GM12878 (cell line): ENCODE results near the gene RCOR1. TPM values are rescaled to one million over a fixed set of nuclear protein-coding genes. Genes with fewer than 3 reads are reported as not detected.

Experiments
- ASH2L ChIP-seq: fragments of 300-600, 200-600 bp; sonication (generic); IDR thresholded peaks from 2 replicates; pipeline ENCODE4 v1.6.1; 2017; ENCODE audit warnings: low read depth, mild to moderate bottlenecking, borderline replicate concordance
- ATF3 ChIP-seq: IDR thresholded peaks from 2 replicates; pipeline ENCODE4 v1.6.1; 2011; ENCODE audit warnings: low read depth, mild to moderate bottlenecking, low read length, moderate library complexity, borderline replicate concordance; ENCODE audit errors: extremely low read depth
- ATF7 ChIP-seq: fragments of 450-650 bp; IDR thresholded peaks from 2 replicates; pipeline ENCODE4 v1.6.1; 2016; ENCODE audit warnings: low read depth, mild to moderate bottlenecking
- BCL11A ChIP-seq: IDR thresholded peaks from 2 replicates; pipeline ENCODE4 v1.6.1; 2011; ENCODE audit warnings: low read depth, low read length
- CEBPB ChIP-seq, 2 experiments: fragments of 150-350 bp in 1 of 2; IDR thresholded peaks; 2 replicates each; pipeline ENCODE4 v1.6.1; 2012 to 2014; ENCODE audit warnings: low read depth in 2 of 2, low read length in 2 of 2, borderline replicate concordance in 1 of 2, inconsistent platforms in 1 of 2
- CHD1 ChIP-seq: IDR thresholded peaks from 2 replicates; pipeline ENCODE4 v1.6.1; 2012; ENCODE audit warnings: low read depth, low read length, improper control_type of control experiment
- CHD2 ChIP-seq: IDR thresholded peaks from 2 replicates; pipeline ENCODE4 v1.6.1; 2011; ENCODE audit warnings: low read depth, low read length, improper control_type of control experiment, borderline replicate concordance
- CHD4 ChIP-seq: fragments of 200-600 bp; sonication (generic); IDR thresholded peaks from 2 replicates; pipeline ENCODE4 v1.6.1; 2016; ENCODE audit warnings: mild to moderate bottlenecking
- E2F8 ChIP-seq: fragments of 450-650 bp; IDR thresholded peaks from 2 replicates; pipeline ENCODE4 v1.6.1; 2018; ENCODE audit warnings: mild to moderate bottlenecking, low read depth, moderate library complexity; ENCODE audit not compliant: partially characterized antibody
- EP300 ChIP-seq, 2 experiments: fragments of 150-350 bp in 1 of 2; IDR thresholded peaks; 2 replicates each; pipeline ENCODE4 v1.6.1; 2011 to 2012; ENCODE audit warnings: low read depth in 2 of 2, low read length in 2 of 2, borderline replicate concordance in 1 of 2, improper control_type of control experiment in 1 of 2, inconsistent platforms in 1 of 2; ENCODE audit not compliant: control insufficient read depth in 1 of 2
- ESRRA ChIP-seq: IDR thresholded peaks from 2 replicates; pipeline ENCODE4 v1.6.1; 2012; ENCODE audit warnings: mild to moderate bottlenecking, low read length, improper control_type of control experiment
- NFYA ChIP-seq: IDR thresholded peaks from 2 replicates; pipeline ENCODE4 v1.6.1; 2011; ENCODE audit warnings: low read depth, mild to moderate bottlenecking, low read length, improper control_type of control experiment, borderline replicate concordance
- NR2C2 ChIP-seq: IDR thresholded peaks from 2 replicates; pipeline ENCODE4 v1.6.1; 2011; ENCODE audit warnings: borderline replicate concordance, low read depth; ENCODE audit not compliant: control insufficient read depth, insufficient read length
- NR2F1 ChIP-seq: fragments of 450-650 bp; conservative IDR thresholded peaks from 2 replicates; pipeline ENCODE4 v1.6.1; 2017; ENCODE audit warnings: mild to moderate bottlenecking
- PBX3 ChIP-seq: IDR thresholded peaks from 2 replicates; pipeline ENCODE4 v1.6.1; 2011; ENCODE audit warnings: mild to moderate bottlenecking, low read depth, low read length, moderate library complexity; ENCODE audit not compliant: insufficient replicate concordance
- PML ChIP-seq: IDR thresholded peaks from 2 replicates; pipeline ENCODE4 v1.6.1; 2012; ENCODE audit warnings: low read length, inconsistent platforms
- POLR2A ChIP-seq: IDR thresholded peaks from 2 replicates; pipeline ENCODE4 v1.6.1; 2011; ENCODE audit warnings: low read depth, mild to moderate bottlenecking, low read length
- POLR2AphosphoS5 ChIP-seq: IDR thresholded peaks from 2 replicates; pipeline ENCODE4 v1.6.1; 2011; ENCODE audit warnings: mild to moderate bottlenecking, low read length, inconsistent platforms
- RCOR1 ChIP-seq: conservative IDR thresholded peaks from 2 replicates; pipeline ENCODE4 v1.6.1; 2012; ENCODE audit warnings: low read depth, low read length, improper control_type of control experiment
- STAT1 ChIP-seq: fragments of 450-650 bp; conservative IDR thresholded peaks from 2 replicates; pipeline ENCODE4 v1.6.1; 2014; ENCODE audit warnings: antibody characterized with exemption, mild to moderate bottlenecking
- STAT3 ChIP-seq: IDR thresholded peaks from 2 replicates; pipeline ENCODE4 v1.6.1; 2011; ENCODE audit warnings: low read depth, low read length, improper control_type of control experiment
- SUZ12 ChIP-seq: fragments of 200-600 bp; sonication (generic); IDR thresholded peaks from one replicate; pipeline ENCODE4 v1.6.1; 2018; ENCODE audit warnings: antibody characterized with exemption, mild to moderate bottlenecking; ENCODE audit not compliant: unreplicated experiment
- TAF1 ChIP-seq: IDR thresholded peaks from 2 replicates; pipeline ENCODE4 v1.6.1; 2011; ENCODE audit warnings: mild to moderate bottlenecking, low read depth, low read length, borderline replicate concordance
- TBL1XR1 ChIP-seq: IDR thresholded peaks from 2 replicates; pipeline ENCODE4 v1.6.1; 2012; ENCODE audit warnings: low read depth, low read length, improper control_type of control experiment
- ZNF207 ChIP-seq: fragments of 450-650 bp; IDR thresholded peaks from 2 replicates; pipeline ENCODE4 v1.6.1; 2014; ENCODE audit warnings: antibody characterized with exemption, mild to moderate bottlenecking, borderline replicate concordance
- ZNF622 ChIP-seq: fragments of 450-650 bp; IDR thresholded peaks from 2 replicates; pipeline ENCODE4 v1.6.1; 2017; ENCODE audit warnings: mild to moderate bottlenecking, inconsistent platforms
- polyA plus RNA-seq, 11 experiments: library from polyadenylated mRNA; depleted of rRNA in 4 of 11; unstranded in 6 of 11; stranded (reverse) in 5 of 11; fragments of >200 nt; fragmentation: Nextera tagmentation in 4 of 11; fragmentation: Illumina TruSeq in 1 of 11; extraction: Ambion mirVana in 4 of 11; extraction: Trizol in 1 of 11; gene quantifications; 1 replicate in 1 of 11; 2 replicates in 10 of 11; pipeline versions ENCODE4 v1.2.1 to v1.2.3, GENCODE V29; 2011 to 2016; ENCODE audit warnings: inconsistent platforms in 2 of 11, missing spikeins in 2 of 11, low read depth in 1 of 11
- total RNA-seq, 4 experiments: library from RNA; depleted of rRNA in 3 of 4; stranded (reverse); fragments of >200 nt in 3 of 4; fragmentation: Illumina TruSeq in 1 of 4; extraction: Trizol in 1 of 4; gene quantifications; 2 replicates each; pipeline versions ENCODE4 v1.2.1 to v1.2.3, GENCODE V29; 2013 to 2021

RCOR1 gene
- total and polyA plus RNA-seq, 10 of the 15 experiments (the other 5 are each of a cell fraction or from before 2014, with no cell fraction given) = 1.6 to 12.2 (median 4.4) TPM

- TF ChIP-seq ATF3 (no peak), E2F8 (no peak), EP300 (IDR thresholded peaks at IDR 0.05; ENCODE audit: borderline replicate concordance in 1 of 2, control insufficient read depth in 1 of 2, low read depth in 2 of 2, low read length in 2 of 2) (peak; percentile 45 to 60; a peak in 1 of 4 replicates), ESRRA (no peak), PML (no peak), SUZ12 (no peak), CHD1 (no peak), RCOR1 (no peak), CEBPB (IDR thresholded peaks at IDR 0.05; ENCODE audit: borderline replicate concordance in 1 of 2, low read depth in 2 of 2, low read length in 2 of 2) (no peak), POLR2AphosphoS5 (no peak; the same call in 1 of the 2 replicates), NFYA (no peak), TBL1XR1 (0 out of 2 replicates have a peak, but pooled peaks have one; percentile 20), ZNF622 (no peak), ATF7 (peak; percentile 30; the same call in 1 of the 2 replicates), CHD2 (no peak), ZNF207 (no peak; the same call in 1 of the 2 replicates), NR2F1 (peak; percentile 46; the same call in 1 of the 2 replicates), PBX3 (peak; percentile 28), POLR2A (no peak), BCL11A (no peak), NR2C2 (no peak), STAT1 (no peak), STAT3 (no peak), ASH2L (no peak), TAF1 (no peak), CHD4 (no peak)
Observed at GRCh38 chr14:102768223-102769048, 176.0 kb downstream of the RCOR1 start (continued).
